GM13976 (cell line): ENCODE measurements around the gene RBM23.
"Not testable (repeated sequence)": the region's sequence is repeated elsewhere in the genome, so short reads cannot be mapped to it uniquely, and the experiment has no call there.

ENCODE experiments used
- DNase-seq: peaks from one replicate; pipeline ENCODE4 v3.0.0; 2012; ENCODE audit warnings: low spot score
- CTCF ChIP-seq: IDR thresholded peaks from 2 replicates; pipeline ENCODE4 v1.5.1; 2012; ENCODE audit warnings: borderline replicate concordance, mild to moderate bottlenecking; ENCODE audit not compliant: insufficient read depth; ENCODE audit errors: extremely low read depth, missing control alignments, control extremely low read depth
- in situ Hi-C: fragments of 300-500 bp; cut with MboI; formaldehyde crosslinking; loops from one replicate; pipeline ENCODE4 v1.12.0; 2022; ENCODE audit warnings: low sequenced_read_pairs, mixed read lengths, inconsistent platforms; ENCODE audit not compliant: unreplicated experiment

Gene RBM23

DNA sequence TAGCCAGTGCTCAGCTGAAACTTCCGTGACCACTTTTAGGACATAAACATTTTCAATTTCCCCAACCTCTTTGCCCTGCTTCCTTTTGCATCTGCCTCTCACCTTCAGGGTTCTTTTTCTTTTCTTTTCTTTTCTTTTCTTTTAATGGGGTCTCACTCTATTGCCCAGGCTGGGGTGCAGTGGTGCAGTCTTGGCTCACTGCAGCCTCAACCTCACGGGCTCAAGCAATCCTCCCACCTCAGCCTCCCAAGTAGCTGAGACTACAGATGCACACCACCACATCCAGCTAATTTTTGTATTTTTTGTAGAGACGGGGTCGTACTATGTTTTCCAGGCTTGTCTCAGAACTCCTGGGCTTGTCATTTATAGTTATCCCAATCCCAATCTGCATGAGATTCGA lies 52.1 kb downstream of the RBM23 start:
- in situ Hi-C loops: no loop called here
- no peak for DNase-seq
- no peak for TF ChIP-seq CTCF

GRCh38 chr14:22865424-22866405 lies 53.2 kb downstream of the RBM23 start:
- in situ Hi-C loops: no loop called here
- no peak for DNase-seq
- no peak for TF ChIP-seq CTCF

GRCh38 chr14:22864979-22865378 lies 54.0 kb downstream of the RBM23 start:
- in situ Hi-C loops: no loop called here

GRCh38 chr14:22861651-22862050 lies 57.3 kb downstream of the RBM23 start:
- no peak for TF ChIP-seq CTCF
- in situ Hi-C loops: no loop called here
- no peak for DNase-seq

More at GRCh38 chr14:22864979-22865378, 54.0 kb downstream of the RBM23 start:
- DNase-seq: no peak
- TF ChIP-seq CTCF: no peak

- in situ Hi-C loops, DNase-seq: not testable (repeated sequence)
Observed at GRCh38 chr14:22860377-22860776, 58.6 kb downstream of the RBM23 start.

GRCh38 chr14:22856428-22856827 lies 62.5 kb downstream of the RBM23 start:
- in situ Hi-C loops: loop anchor here (10.0 kb wide), 2 partner anchors 282 to 472 kb away; no protein-coding TSS in a partner anchor
- no peak for DNase-seq
- TF ChIP-seq CTCF: no peak
